Neural progenitor cell (in vitro differentiated cells): Measurements from ENCODE around the gene UTP11. TPM values are rescaled to one million over a fixed set of nuclear protein-coding genes. Genes with fewer than 3 reads are reported as not detected.

ENCODE experiments used
- DNase-seq: peaks from one replicate; pipeline ENCODE4 v3.0.0-alpha.2; 2016; ENCODE audit warnings: low spot score
- H2AFZ ChIP-seq: fragments of 200-600 bp; sonication (generic); replicated peaks from 2 replicates; pipeline ENCODE4 v1.6.1; 2016; ENCODE audit warnings: antibody characterized with exemption
- H3F3A ChIP-seq: fragments of 200-600 bp; sonication (generic); 2 replicates; pipeline ENCODE4 v1.6.1; 2016; ENCODE audit warnings: antibody characterized with exemption, low read depth
- H3K27ac ChIP-seq: fragments of 200-600 bp; sonication (generic); 2 replicates; pipeline ENCODE4 v1.5.1; 2016; ENCODE audit warnings: mild to moderate bottlenecking
- H3K27me3 ChIP-seq: fragments of 200-600 bp; sonication (generic); 2 replicates; pipeline ENCODE4 v1.6.1; 2016; ENCODE audit warnings: mild to moderate bottlenecking, moderate library complexity
- H3K36me3 ChIP-seq: fragments of 200-600 bp; sonication (generic); 2 replicates; pipeline ENCODE4 v1.5.1; 2016
- H3K4me1 ChIP-seq: fragments of 200-600 bp; sonication (generic); 2 replicates; pipeline ENCODE4 v1.6.1; 2016; ENCODE audit warnings: mixed run types
- H3K4me2 ChIP-seq: fragments of 200-600 bp; sonication (generic); 2 replicates; pipeline ENCODE4 v1.6.1; 2016
- H3K4me3 ChIP-seq: fragments of 200-600 bp; sonication (generic); 2 replicates; pipeline ENCODE4 v1.5.1; 2016
- H3K79me2 ChIP-seq: fragments of 200-600 bp; sonication (generic); 2 replicates; pipeline ENCODE4 v1.6.1; 2016; ENCODE audit warnings: low read depth
- H3K9ac ChIP-seq: fragments of 200-600 bp; sonication (generic); 2 replicates; pipeline ENCODE4 v1.6.1; 2016
- H3K9me3 ChIP-seq: fragments of 200-600 bp; sonication (generic); 2 replicates; pipeline ENCODE4 v1.5.1; 2016; ENCODE audit warnings: low read depth
- H4K20me1 ChIP-seq: fragments of 200-600 bp; sonication (generic); 2 replicates; pipeline ENCODE4 v1.6.1; 2016; ENCODE audit warnings: low read depth
- H3K27ac Mint-ChIP-seq: 3 replicates; pipeline ENCODE4 v1.8.0; 2021; ENCODE audit warnings: mixed read lengths
- H3K27me3 Mint-ChIP-seq: 2 replicates; pipeline ENCODE4 v1.8.0; 2022; ENCODE audit warnings: low read depth, mild to moderate bottlenecking, inconsistent platforms, moderate library complexity, mixed read lengths; ENCODE audit not compliant: insufficient read depth
- H3K36me3 Mint-ChIP-seq: 3 replicates; pipeline ENCODE4 v1.8.0; 2021; ENCODE audit warnings: mixed read lengths
- H3K4me1 Mint-ChIP-seq: 3 replicates; pipeline ENCODE4 v1.8.0; 2021; ENCODE audit warnings: mixed read lengths
- H3K4me3 Mint-ChIP-seq: 3 replicates; pipeline ENCODE4 v1.8.0; 2021; ENCODE audit warnings: mild to moderate bottlenecking, moderate library complexity, mixed read lengths
- H3K9me3 Mint-ChIP-seq: 3 replicates; pipeline ENCODE4 v1.8.0; 2020; ENCODE audit warnings: mixed read lengths
- CTCF ChIP-seq: fragments of 200-600 bp; sonication (generic); IDR thresholded peaks from 2 replicates; pipeline ENCODE4 v1.5.1; 2017; ENCODE audit warnings: antibody characterized with exemption, mild to moderate bottlenecking
- EZH2 ChIP-seq: fragments of 200-600 bp; sonication (generic); IDR thresholded peaks from 2 replicates; pipeline ENCODE4 v1.6.1; 2017; ENCODE audit warnings: antibody characterized with exemption, mild to moderate bottlenecking, moderate library complexity
- EZH2phosphoT487 ChIP-seq: fragments of 200-600 bp; sonication (generic); IDR thresholded peaks from 2 replicates; pipeline ENCODE4 v1.6.1; 2017; ENCODE audit warnings: antibody characterized with exemption
- total RNA-seq: library from RNA; depleted of rRNA; stranded (reverse); fragments of >200 nt; gene quantifications from 2 replicates; pipeline ENCODE4 v1.2.3, GENCODE V29; 2015; ENCODE audit warnings: low replicate concordance

Gene UTP11
- total RNA-seq, 1 donor from 2014 or later: 86.0 TPM

GRCh38 chr1:38059635-38060250, 47.2 kb downstream of the UTP11 start:
- Histone ChIP-seq H3K36me3 (no peaks in the 10 kb centered on the region), H3K9ac (no peak overlapping the region), H3K4me2 (no peak overlapping the region), H3K4me1 (peaks cover 13% of the 10 kb centered on the region), H3F3A (peaks cover 8% of the 10 kb centered on the region), H3K9me3 (no peaks in the 10 kb centered on the region), H3K79me2 (peaks cover 50% of the 10 kb centered on the region), H3K27me3 (no peaks in the 10 kb centered on the region), H4K20me1 (peaks cover 5% of the 10 kb centered on the region), H3K27ac (no peak overlapping the region), H3K4me3 (no peak overlapping the region), H2AFZ (no peak overlapping the region)
- H3K4me3 Mint-ChIP-seq: no peak overlapping the region
- TF ChIP-seq EZH2 (no peak), CTCF (no peak), EZH2phosphoT487 (no peak)
- no peaks in the 10 kb centered on the region for H3K9me3 Mint-ChIP-seq
- peaks cover 8% of the 10 kb centered on the region for H3K27me3 Mint-ChIP-seq
- peaks cover 37% of the 10 kb centered on the region for H3K4me1 Mint-ChIP-seq
- H3K27ac Mint-ChIP-seq: peak overlapping the region; percentile 63
- H3K36me3 Mint-ChIP-seq: no peaks in the 10 kb centered on the region
- DNase-seq: no peak

DNA sequence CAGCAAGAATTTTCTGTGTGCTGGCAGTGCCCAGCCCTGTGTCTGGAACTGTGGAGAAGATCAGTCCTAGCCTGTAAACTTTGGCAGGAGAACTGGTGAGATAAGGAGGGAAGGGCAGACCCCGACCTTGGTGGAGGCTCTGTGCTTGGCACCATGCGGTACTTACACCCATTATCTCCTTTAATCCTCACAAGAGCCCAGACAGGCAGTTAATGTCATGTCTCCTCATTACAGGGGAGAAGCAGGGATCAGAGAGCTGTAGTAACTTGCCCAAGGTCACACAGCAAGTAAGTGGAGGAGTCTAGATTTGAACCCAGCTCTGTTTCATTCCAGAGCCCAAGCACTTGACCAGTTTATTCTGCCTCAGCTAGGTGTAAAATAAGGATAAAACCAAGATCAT, 48.0 kb downstream of the UTP11 start:
- no peak overlapping the region for H3K4me3 Mint-ChIP-seq
- H3K4me1 ChIP-seq: peaks cover 13% of the 10 kb centered on the region
- H2AFZ ChIP-seq: no peak overlapping the region
- TF ChIP-seq CTCF: no peak
- TF ChIP-seq EZH2: no peak
- peaks cover 8% of the 10 kb centered on the region for H3K27me3 Mint-ChIP-seq
- H3K4me3 ChIP-seq: no peak overlapping the region
- H3K4me1 Mint-ChIP-seq: peaks cover 41% of the 10 kb centered on the region
- H4K20me1 ChIP-seq: no peaks in the 10 kb centered on the region
- H3F3A ChIP-seq: peaks cover 8% of the 10 kb centered on the region
- DNase-seq: no peak
- H3K36me3 ChIP-seq: no peaks in the 10 kb centered on the region
- H3K27me3 ChIP-seq: no peaks in the 10 kb centered on the region
- no peak overlapping the region for H3K27ac Mint-ChIP-seq
- no peaks in the 10 kb centered on the region for H3K9me3 Mint-ChIP-seq
- H3K27ac ChIP-seq: no peak overlapping the region
- no peak overlapping the region for H3K4me2 ChIP-seq
- no peaks in the 10 kb centered on the region for H3K36me3 Mint-ChIP-seq
- no peaks in the 10 kb centered on the region for H3K9me3 ChIP-seq
- peaks cover 43% of the 10 kb centered on the region for H3K79me2 ChIP-seq
- no peak overlapping the region for H3K9ac ChIP-seq

GRCh38 chr1:38061290-38061689, 48.8 kb downstream of the UTP11 start:
- H3K27me3 Mint-ChIP-seq: peaks cover 8% of the 10 kb centered on the region
- Histone ChIP-seq H3K27ac (no peak overlapping the region), H3K79me2 (peaks cover 35% of the 10 kb centered on the region), H3K9ac (no peak overlapping the region), H3K27me3 (no peaks in the 10 kb centered on the region), H3F3A (peaks cover 8% of the 10 kb centered on the region), H3K36me3 (no peaks in the 10 kb centered on the region), H4K20me1 (no peaks in the 10 kb centered on the region), H3K4me1 (peaks cover 13% of the 10 kb centered on the region), H2AFZ (no peak overlapping the region), H3K4me3 (no peak overlapping the region), H3K4me2 (no peak overlapping the region), H3K9me3 (no peaks in the 10 kb centered on the region)
- H3K27ac Mint-ChIP-seq: no peak overlapping the region
- TF ChIP-seq EZH2phosphoT487: no peak
- no peak for TF ChIP-seq EZH2
- TF ChIP-seq CTCF: no peak
- H3K36me3 Mint-ChIP-seq: no peaks in the 10 kb centered on the region
- peaks cover 40% of the 10 kb centered on the region for H3K4me1 Mint-ChIP-seq
- H3K9me3 Mint-ChIP-seq: no peaks in the 10 kb centered on the region
- no peak for DNase-seq
- H3K4me3 Mint-ChIP-seq: peak overlapping the region; percentile 33
